HCT116 (cell line): ENCODE results near the gene TMEM234.

Experiments used
- CEBPB ChIP-seq: IDR thresholded peaks from 2 replicates; pipeline ENCODE4 v1.6.1; 2012; ENCODE audit warnings: low read depth
- EZH2phosphoT487 ChIP-seq: fragments of 200-600 bp; IDR thresholded peaks from 2 replicates; pipeline ENCODE4 v1.6.1; 2018; ENCODE audit warnings: antibody characterized with exemption, borderline replicate concordance
- POLR2A ChIP-seq: IDR thresholded peaks from 2 replicates; pipeline ENCODE4 v1.7.0; 2011; ENCODE audit warnings: borderline replicate concordance; ENCODE audit not compliant: insufficient read depth, insufficient read length; ENCODE audit errors: extremely low read depth
- SP1 ChIP-seq: IDR thresholded peaks from 2 replicates; pipeline ENCODE4 v1.6.1; 2012; ENCODE audit warnings: low read depth
- TF ChIP-seq, protein P1 (sequence below), 3 experiments: fragments of 200-600 bp in 1 of 3; sonication (generic) in 1 of 3; IDR thresholded peaks in 2 of 3; conservative IDR thresholded peaks in 1 of 3; 2 replicates each; pipeline ENCODE4 v1.5.1; 2012 to 2017; ENCODE audit warnings: low read depth in 2 of 3, low read length in 2 of 3, antibody characterized with exemption in 1 of 3, borderline replicate concordance in 1 of 3, control low read depth in 1 of 3, mild to moderate bottlenecking in 1 of 3, mixed read lengths in 1 of 3, mixed run types in 1 of 3, moderate library complexity in 1 of 3; ENCODE audit not compliant: insufficient read depth in 1 of 3
- TF ChIP-seq, protein P2 (sequence below): IDR thresholded peaks from 2 replicates; pipeline ENCODE4 v1.6.1; 2012

- no peak for TF ChIP-seq CEBPB
- TF ChIP-seq, protein P1, sequence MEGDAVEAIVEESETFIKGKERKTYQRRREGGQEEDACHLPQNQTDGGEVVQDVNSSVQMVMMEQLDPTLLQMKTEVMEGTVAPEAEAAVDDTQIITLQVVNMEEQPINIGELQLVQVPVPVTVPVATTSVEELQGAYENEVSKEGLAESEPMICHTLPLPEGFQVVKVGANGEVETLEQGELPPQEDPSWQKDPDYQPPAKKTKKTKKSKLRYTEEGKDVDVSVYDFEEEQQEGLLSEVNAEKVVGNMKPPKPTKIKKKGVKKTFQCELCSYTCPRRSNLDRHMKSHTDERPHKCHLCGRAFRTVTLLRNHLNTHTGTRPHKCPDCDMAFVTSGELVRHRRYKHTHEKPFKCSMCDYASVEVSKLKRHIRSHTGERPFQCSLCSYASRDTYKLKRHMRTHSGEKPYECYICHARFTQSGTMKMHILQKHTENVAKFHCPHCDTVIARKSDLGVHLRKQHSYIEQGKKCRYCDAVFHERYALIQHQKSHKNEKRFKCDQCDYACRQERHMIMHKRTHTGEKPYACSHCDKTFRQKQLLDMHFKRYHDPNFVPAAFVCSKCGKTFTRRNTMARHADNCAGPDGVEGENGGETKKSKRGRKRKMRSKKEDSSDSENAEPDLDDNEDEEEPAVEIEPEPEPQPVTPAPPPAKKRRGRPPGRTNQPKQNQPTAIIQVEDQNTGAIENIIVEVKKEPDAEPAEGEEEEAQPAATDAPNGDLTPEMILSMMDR (IDR thresholded peaks at IDR 0.05 in 2 of 3, conservative IDR thresholded peaks at IDR 0.05 in 1 of 3; ENCODE audit: borderline replicate concordance in 1 of 3, insufficient read depth in 1 of 3, low read depth in 2 of 3, low read length in 2 of 3): peak; percentile 25 to 53 (median 26); a peak in 4 of 6 replicates
- TF ChIP-seq EZH2phosphoT487: no peak
- peak; percentile 77 for TF ChIP-seq POLR2A
- no peak for TF ChIP-seq SP1
- TF ChIP-seq, protein P2, sequence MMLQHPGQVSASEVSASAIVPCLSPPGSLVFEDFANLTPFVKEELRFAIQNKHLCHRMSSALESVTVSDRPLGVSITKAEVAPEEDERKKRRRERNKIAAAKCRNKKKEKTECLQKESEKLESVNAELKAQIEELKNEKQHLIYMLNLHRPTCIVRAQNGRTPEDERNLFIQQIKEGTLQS: no peak
Observed at GRCh38 chr1:32240140-32240951, 18.2 kb upstream of the TMEM234 start.
